B cell (primary cell): ENCODE measurements around the gene PTPRT. TPM values are rescaled to one million over a fixed set of nuclear protein-coding genes. Genes with fewer than 3 reads are reported as not detected.

ENCODE experiments used
- ATAC-seq: fragments of 200-7000 bp; cut with Tn5 transposase; one replicate; pipeline ENCODE4 v1.10.0; 2021; ENCODE audit warnings: low read depth, mild to moderate bottlenecking, moderate number of reproducible peaks, moderate library complexity
- CTCF ChIA-PET: fragments of 350-600 bp; sonication (Branson Sonifier 250); formaldehyde crosslinking; loops from one replicate; lab custom pipeline; 2021; ENCODE audit warnings: antibody characterized with exemption, inconsistent platforms; lab: Charles Lee
- POLR2A ChIA-PET: fragments of 350-600 bp; sonication (Branson Sonifier 250); formaldehyde crosslinking; loops from one replicate; lab custom pipeline; 2021; ENCODE audit warnings: antibody characterized with exemption; lab: Charles Lee
- DNase-seq: peaks from one replicate; pipeline ENCODE4 v3.0.0; 2013
- H2AFZ ChIP-seq: 2 replicates; pipeline ENCODE4 v1.6.1; 2012; ENCODE audit warnings: mild to moderate bottlenecking, low read depth, low read length; ENCODE audit not compliant: insufficient read depth, poor library complexity, severe bottlenecking
- H3K27ac ChIP-seq, 2 donors: 1 replicate in 1 of 2; 2 replicates in 1 of 2; pipeline ENCODE4 v1.5.1; 2012 to 2013; ENCODE audit warnings: low read length in 2 of 2, mild to moderate bottlenecking in 2 of 2, moderate library complexity in 1 of 2
- H3K27me3 ChIP-seq, 4 experiments: fragments of 200-600 bp in 1 of 4; sonication (generic) in 1 of 4; replicated peaks in 1 of 4; 1 replicate in 2 of 4; 2 replicates in 2 of 4; pipeline versions ENCODE4 v1.6.1 to v1.7.0; 2013 to 2016; ENCODE audit warnings: low read length in 3 of 4, mild to moderate bottlenecking in 2 of 4, mixed read lengths in 1 of 4, moderate library complexity in 1 of 4; ENCODE audit not compliant: insufficient read depth in 4 of 4, control insufficient read depth in 3 of 4; ENCODE audit errors: control extremely low read depth in 1 of 4
- H3K36me3 ChIP-seq, 2 experiments: replicated peaks in 1 of 2; 1 replicate in 1 of 2; 2 replicates in 1 of 2; pipeline versions ENCODE4 v1.6.1 to v1.7.1; 2013; ENCODE audit warnings: low read length in 1 of 2; ENCODE audit not compliant: insufficient read depth in 2 of 2, control insufficient read depth in 1 of 2; ENCODE audit errors: control extremely low read depth in 1 of 2, extremely low read depth in 1 of 2
- H3K4me1 ChIP-seq, 2 donors: fragments of 200-600 bp in 1 of 2; sonication (generic) in 1 of 2; 1 replicate in 1 of 2; 2 replicates in 1 of 2; pipeline versions ENCODE4 v1.5.1 to v1.6.1; 2013 to 2017; ENCODE audit warnings: low read length in 2 of 2; ENCODE audit not compliant: control insufficient read depth in 2 of 2, insufficient read depth in 2 of 2
- H3K4me2 ChIP-seq: replicated peaks from 2 replicates; pipeline ENCODE3; 2012; ENCODE audit warnings: mild to moderate bottlenecking, low read depth, low read length; ENCODE audit not compliant: poor library complexity, severe bottlenecking
- H3K4me3 ChIP-seq, 5 experiments: fragments of 200-600 bp in 1 of 5; sonication (generic) in 1 of 5; 1 replicate in 3 of 5; 2 replicates in 2 of 5; pipeline versions ENCODE4 v1.5.1 to v1.7.0; 2011 to 2016; ENCODE audit warnings: low read length in 4 of 5, mild to moderate bottlenecking in 4 of 5, low read depth in 2 of 5, control low read depth in 1 of 5, moderate library complexity in 1 of 5; ENCODE audit not compliant: insufficient read depth in 1 of 5; ENCODE audit errors: control extremely low read depth in 1 of 5, extremely low read depth in 1 of 5
- H3K79me2 ChIP-seq: fragments of 200-600 bp; sonication (generic); one replicate; pipeline ENCODE4 v1.6.0; 2016; ENCODE audit warnings: low read length; ENCODE audit not compliant: control insufficient read depth, insufficient read depth
- H3K9ac ChIP-seq: fragments of 200-600 bp; sonication (generic); 2 replicates; pipeline ENCODE4 v1.6.1; 2017; ENCODE audit warnings: mild to moderate bottlenecking, low read length, moderate library complexity
- H3K9me3 ChIP-seq, 3 donors: one replicate each; pipeline versions ENCODE4 v1.6.1 to v1.7.1; 2013; ENCODE audit warnings: low read length in 2 of 3; ENCODE audit not compliant: control insufficient read depth in 2 of 3, insufficient read depth in 1 of 3; ENCODE audit errors: control extremely low read depth in 1 of 3
- H4K20me1 ChIP-seq: 2 replicates; pipeline ENCODE4 v1.6.0; 2012; ENCODE audit warnings: mild to moderate bottlenecking, low read length; ENCODE audit not compliant: insufficient read depth, control insufficient read depth, poor library complexity, severe bottlenecking
- H3K27ac Mint-ChIP-seq: one replicate; pipeline ENCODE4 v1.8.0; 2021; ENCODE audit warnings: mixed read lengths
- H3K27me3 Mint-ChIP-seq: one replicate; pipeline ENCODE4 v1.8.0; 2021; ENCODE audit warnings: mixed read lengths
- H3K4me1 Mint-ChIP-seq: one replicate; pipeline ENCODE4 v1.8.0; 2021; ENCODE audit warnings: mixed read lengths
- H3K4me3 Mint-ChIP-seq: one replicate; pipeline ENCODE4 v1.8.0; 2021; ENCODE audit warnings: mixed read lengths
- H3K9me3 Mint-ChIP-seq: one replicate; pipeline ENCODE4 v1.8.0; 2022; ENCODE audit warnings: mixed read lengths; ENCODE audit not compliant: insufficient read depth
- CTCF ChIP-seq: fragments of 200-600 bp; IDR thresholded peaks from one replicate; pipeline ENCODE4 v1.8.0; 2022; ENCODE audit warnings: antibody characterized with exemption, mild to moderate bottlenecking
- EZH2 ChIP-seq: IDR thresholded peaks from 2 replicates; pipeline ENCODE4 v1.6.1; 2012; ENCODE audit warnings: borderline replicate concordance, low read depth, mild to moderate bottlenecking, moderate library complexity, low read length; ENCODE audit not compliant: insufficient read depth, poor library complexity, severe bottlenecking
- WGBS: methylation state at CpG from one replicate; pipeline ENCODE4 v1.1.5; 2013; ENCODE audit warnings: missing lambda C conversion rate; ENCODE audit not compliant: insufficient coverage; 5-methylcytosine and 5-hydroxymethylcytosine counted together
- intact Hi-C: fragments of 100-400 bp; cut with micrococcal nuclease; formaldehyde crosslinking; loops from one replicate; pipeline ENCODE4 v1.10.0; 2022
- polyA plus RNA-seq: library from polyadenylated mRNA; depleted of rRNA; stranded (reverse); fragments of >200 nt; gene quantifications from 2 replicates; pipeline ENCODE4 v1.2.3, GENCODE V29; 2012
- total RNA-seq, 2 donors: library from RNA; stranded (reverse); fragments of 120-200 nt in 1 of 2; gene quantifications; 1 replicate in 1 of 2; 2 replicates in 1 of 2; pipeline versions ENCODE4 v1.2.3 to v1.2.4, GENCODE V29; 2013 to 2022

PTPRT gene
- total and polyA plus RNA-seq, 2 donors (not counting 1 experiment from before 2014, with no cell fraction given): not detected

- Histone ChIP-seq H3K27ac (no peak overlapping the region), H2AFZ (no peak overlapping the region), H4K20me1 (no peaks in the 10 kb centered on the region), H3K9ac (no peak overlapping the region), H3K9me3 (no peaks in the 10 kb centered on the region), H3K4me2 (no peak overlapping the region), H3K36me3 (no peaks in the 10 kb centered on the region), H3K27me3 (no peaks in the 10 kb centered on the region), H3K4me1 (no peaks in the 10 kb centered on the region), H3K4me3 (no peak overlapping the region), H3K79me2 (no peaks in the 10 kb centered on the region)
- H3K27ac Mint-ChIP-seq: no peak overlapping the region
- H3K9me3 Mint-ChIP-seq: no peaks in the 10 kb centered on the region
- POLR2A ChIA-PET: no interaction called here
- intact Hi-C loops: no loop called here
- ATAC-seq (no peak), DNase-seq (no peak)
- TF ChIP-seq CTCF (no peak), EZH2 (no peak)
- no peaks in the 10 kb centered on the region for H3K4me1 Mint-ChIP-seq
- WGBS: 0% methylated on average over 1 of the region's 2 CpGs
- no peaks in the 10 kb centered on the region for H3K27me3 Mint-ChIP-seq
- no peak overlapping the region for H3K4me3 Mint-ChIP-seq
- CTCF ChIA-PET: no interaction called here
These were observed 1016.3 kb downstream of the PTPRT start for GRCh38 chr20:42173440-42173839.

- intact Hi-C loops: no loop called here
- DNase-seq: no peak
- ATAC-seq: no peak
- Histone ChIP-seq H3K4me3 (no peak overlapping the region), H3K27ac (no peak overlapping the region), H3K9ac (no peak overlapping the region), H3K36me3 (no peaks in the 10 kb centered on the region), H3K9me3 (peaks cover 0 to 4% (median 0%) of the 10 kb centered on the region in 3 donors), H3K79me2 (no peaks in the 10 kb centered on the region), H2AFZ (no peak overlapping the region), H3K4me1 (no peaks in the 10 kb centered on the region), H3K27me3 (no peaks in the 10 kb centered on the region), H4K20me1 (no peaks in the 10 kb centered on the region), H3K4me2 (no peak overlapping the region)
- no peak overlapping the region for H3K27ac Mint-ChIP-seq
- POLR2A ChIA-PET: no interaction called here
- CTCF ChIA-PET: no interaction called here
- H3K4me1 Mint-ChIP-seq: no peaks in the 10 kb centered on the region
- peaks cover 2% of the 10 kb centered on the region for H3K9me3 Mint-ChIP-seq
- H3K4me3 Mint-ChIP-seq: no peak overlapping the region
- 68% methylated on average over 3 of the region's 7 CpGs for WGBS
- TF ChIP-seq CTCF (no peak), EZH2 (no peak)
- peaks cover 3% of the 10 kb centered on the region for H3K27me3 Mint-ChIP-seq
These were observed 1025.4 kb downstream of the PTPRT start for GRCh38 chr20:42164121-42164890.
